ENCODE measurements around the gene SDHAF2.
"Not testable (repeated sequence)": the region's sequence is repeated elsewhere in the genome, so short reads cannot be mapped to it uniquely, and the experiment has no call there.

The SDHAF2 gene

GRCh38 chr11:61425367-61426131 lies 4.4 kb upstream of the SDHAF2 start:
- no peak for DNase-seq

- DNase-seq, result peak; percentile 54 to 80 (median 61)
These were observed 606 bp upstream of the SDHAF2 start for GRCh38 chr11:61429346-61429690.

GRCh38 chr11:61430839-61431238 lies 915 bp downstream of the SDHAF2 start:
- not testable (repeated sequence) for DNase-seq

GRCh38 chr11:61437496-61437895 lies 7.6 kb downstream of the SDHAF2 start:
- DNase-seq, result no peak

DNA sequence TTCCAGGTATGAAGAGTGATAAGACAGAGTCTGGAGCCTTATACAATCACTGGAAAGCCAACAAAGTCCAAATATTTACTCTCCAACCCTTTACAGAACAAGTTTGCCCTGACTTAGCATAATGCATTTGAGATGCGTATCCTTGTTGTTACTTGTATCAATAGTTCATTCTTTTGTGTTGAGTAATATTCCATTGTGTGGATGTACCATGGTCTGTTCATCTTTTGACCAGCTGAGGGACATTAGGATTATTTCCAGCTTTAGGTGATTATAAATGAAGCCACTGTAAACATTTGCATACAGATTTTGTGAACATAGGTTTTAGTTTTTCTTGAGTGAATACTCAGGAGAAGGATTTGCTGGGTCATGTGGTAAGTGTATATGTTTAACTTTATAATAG lies 9.7 kb downstream of the SDHAF2 start:
- DNase-seq, result no peak

DNA sequence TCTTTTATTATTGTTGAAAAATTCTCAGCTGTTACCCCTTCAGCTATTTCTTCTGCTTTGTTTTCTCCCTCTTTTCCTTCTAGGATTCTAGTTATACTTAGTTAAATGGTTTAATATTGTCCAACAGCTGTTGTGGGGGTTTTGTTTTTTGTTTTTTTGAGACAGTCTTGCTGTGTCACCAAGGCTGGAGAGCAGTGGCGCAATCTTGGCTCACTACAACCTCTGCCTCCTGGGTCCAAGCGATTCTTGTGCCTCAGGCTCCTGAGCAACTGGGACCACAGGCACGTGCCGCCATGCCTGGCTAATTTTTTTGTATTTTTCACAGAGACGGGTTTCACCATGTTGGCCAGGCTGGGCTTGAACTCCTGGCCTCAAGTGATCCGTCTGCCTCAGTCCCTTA lies 12.7 kb downstream of the SDHAF2 start:
- DNase-seq, result no peak

- no peak for DNase-seq
These were observed 15.6 kb downstream of the SDHAF2 start for GRCh38 chr11:61445516-61445915.

DNA sequence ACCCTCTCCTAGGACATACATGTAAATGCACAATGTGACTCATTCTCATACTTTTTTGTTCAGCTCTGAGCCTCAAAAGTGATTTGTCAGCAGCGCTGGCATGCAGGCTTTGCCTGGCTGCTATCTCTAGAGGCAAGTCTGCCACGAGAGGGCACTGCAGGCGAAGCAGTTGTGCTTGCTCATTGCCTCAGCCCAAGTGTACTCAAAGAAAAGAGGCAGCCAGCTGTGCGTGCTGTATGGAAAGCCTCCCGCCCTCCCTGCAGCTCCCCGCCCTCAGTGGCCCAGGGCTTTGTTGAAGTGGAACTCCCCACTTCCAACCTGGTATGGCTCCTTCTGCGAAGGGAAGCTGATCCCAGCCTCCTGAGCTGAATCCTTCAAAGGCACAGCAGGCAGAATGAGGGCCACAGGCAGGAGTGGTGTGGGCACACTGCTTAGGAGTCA lies 16.3 kb downstream of the SDHAF2 start:
- peak; percentile 93 to 95 (median 93) for DNase-seq

- no peak for DNase-seq
These were observed 18.0 kb downstream of the SDHAF2 start for GRCh38 chr11:61447601-61448551.

GRCh38 chr11:61448552-61448927 lies 18.6 kb downstream of the SDHAF2 start:
- DNase-seq, result no peak

GRCh38 chr11:61452825-61453224 lies 22.9 kb downstream of the SDHAF2 start:
- no peak for DNase-seq

DNA sequence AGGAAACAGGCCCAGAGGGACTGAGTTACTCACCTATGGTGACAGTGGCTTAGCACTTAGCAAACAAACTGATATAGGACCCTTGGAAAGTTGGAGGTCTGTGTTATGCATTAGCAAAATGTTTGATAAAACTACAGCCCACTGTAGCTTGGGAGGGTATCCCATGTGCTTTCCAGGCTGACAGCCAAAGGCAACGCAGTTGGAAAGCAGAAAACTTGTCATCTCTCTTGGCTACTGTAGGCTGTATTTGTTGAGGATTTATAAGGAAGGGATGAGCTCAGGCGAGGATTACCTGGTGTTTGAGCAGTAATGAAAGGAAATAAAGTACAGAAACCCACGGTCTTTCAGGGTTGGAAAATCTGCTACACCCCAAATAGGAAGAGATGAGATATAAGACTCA lies 23.8 kb downstream of the SDHAF2 start:
- DNase-seq, result no peak

GRCh38 chr11:61454520-61454919 lies 24.6 kb downstream of the SDHAF2 start:
- DNase-seq, result no peak

- no peak for DNase-seq
These were observed 30.6 kb downstream of the SDHAF2 start for GRCh38 chr11:61460474-61460881.

GRCh38 chr11:61460986-61461385 lies 31.1 kb downstream of the SDHAF2 start:
- no peak for DNase-seq

- DNase-seq, result not testable (repeated sequence)
These were observed 37.7 kb downstream of the SDHAF2 start for GRCh38 chr11:61467602-61468001.

- no peak for DNase-seq
These were observed 38.1 kb downstream of the SDHAF2 start for GRCh38 chr11:61468002-61468401.

- DNase-seq, result no peak
These were observed 42.4 kb downstream of the SDHAF2 start for GRCh38 chr11:61472282-61472681.

- DNase-seq, result no peak
These were observed 42.9 kb downstream of the SDHAF2 start for GRCh38 chr11:61472868-61473267.

- peak in 2 of 3 donors; percentile 13 to 25 for DNase-seq
These were observed 43.6 kb downstream of the SDHAF2 start for GRCh38 chr11:61473370-61474012.

- DNase-seq, result no peak
These were observed 44.2 kb downstream of the SDHAF2 start for GRCh38 chr11:61474013-61474643.

DNA sequence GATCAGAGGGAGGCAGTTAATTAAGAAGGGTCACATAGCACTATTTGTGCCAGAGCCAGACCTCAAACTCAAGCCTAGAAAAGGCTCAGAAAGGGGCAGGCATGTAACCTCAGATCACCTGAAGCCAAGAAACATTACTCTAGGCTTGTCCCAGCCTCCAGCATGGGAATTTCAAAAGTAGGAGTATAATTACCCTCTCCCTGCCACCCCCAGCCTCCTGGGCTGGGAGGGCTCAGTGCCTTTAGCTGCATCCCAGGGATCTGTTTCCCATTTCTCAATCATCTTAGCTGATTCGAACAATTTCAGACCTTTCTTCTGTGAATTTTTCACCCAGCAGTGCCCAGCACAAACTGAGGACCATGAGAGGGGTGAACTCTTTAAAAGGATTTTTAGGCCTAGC lies 45.5 kb downstream of the SDHAF2 start:
- DNase-seq, result no peak

DNA sequence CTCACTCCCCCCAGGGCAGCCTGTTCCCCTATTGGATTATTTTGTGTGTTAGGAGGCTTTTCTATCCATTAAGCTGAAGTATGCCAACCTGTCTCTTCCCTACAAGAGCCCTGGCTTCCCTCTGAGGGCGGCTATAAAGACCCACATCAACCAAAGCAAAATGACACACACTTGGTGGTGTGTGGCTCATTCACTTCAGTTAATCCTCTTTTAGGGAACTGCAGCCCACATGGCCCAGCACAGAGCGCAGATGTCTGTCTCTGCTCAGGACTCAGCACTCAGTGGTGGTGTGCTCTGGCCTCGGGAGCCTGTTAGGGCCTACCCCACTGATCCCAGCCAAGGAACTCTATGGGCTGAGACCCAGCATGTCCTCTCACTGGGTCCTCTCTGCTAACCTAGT lies 46.4 kb downstream of the SDHAF2 start:
- peak; percentile 22 to 50 (median 41) for DNase-seq
